ENCODE measurements around the gene IL17C.
"Not testable (repeated sequence)": the region's sequence is repeated elsewhere in the genome, so short reads cannot be mapped to it uniquely, and the experiment has no call there.

The IL17C gene, protein sequence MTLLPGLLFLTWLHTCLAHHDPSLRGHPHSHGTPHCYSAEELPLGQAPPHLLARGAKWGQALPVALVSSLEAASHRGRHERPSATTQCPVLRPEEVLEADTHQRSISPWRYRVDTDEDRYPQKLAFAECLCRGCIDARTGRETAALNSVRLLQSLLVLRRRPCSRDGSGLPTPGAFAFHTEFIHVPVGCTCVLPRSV

DNA sequence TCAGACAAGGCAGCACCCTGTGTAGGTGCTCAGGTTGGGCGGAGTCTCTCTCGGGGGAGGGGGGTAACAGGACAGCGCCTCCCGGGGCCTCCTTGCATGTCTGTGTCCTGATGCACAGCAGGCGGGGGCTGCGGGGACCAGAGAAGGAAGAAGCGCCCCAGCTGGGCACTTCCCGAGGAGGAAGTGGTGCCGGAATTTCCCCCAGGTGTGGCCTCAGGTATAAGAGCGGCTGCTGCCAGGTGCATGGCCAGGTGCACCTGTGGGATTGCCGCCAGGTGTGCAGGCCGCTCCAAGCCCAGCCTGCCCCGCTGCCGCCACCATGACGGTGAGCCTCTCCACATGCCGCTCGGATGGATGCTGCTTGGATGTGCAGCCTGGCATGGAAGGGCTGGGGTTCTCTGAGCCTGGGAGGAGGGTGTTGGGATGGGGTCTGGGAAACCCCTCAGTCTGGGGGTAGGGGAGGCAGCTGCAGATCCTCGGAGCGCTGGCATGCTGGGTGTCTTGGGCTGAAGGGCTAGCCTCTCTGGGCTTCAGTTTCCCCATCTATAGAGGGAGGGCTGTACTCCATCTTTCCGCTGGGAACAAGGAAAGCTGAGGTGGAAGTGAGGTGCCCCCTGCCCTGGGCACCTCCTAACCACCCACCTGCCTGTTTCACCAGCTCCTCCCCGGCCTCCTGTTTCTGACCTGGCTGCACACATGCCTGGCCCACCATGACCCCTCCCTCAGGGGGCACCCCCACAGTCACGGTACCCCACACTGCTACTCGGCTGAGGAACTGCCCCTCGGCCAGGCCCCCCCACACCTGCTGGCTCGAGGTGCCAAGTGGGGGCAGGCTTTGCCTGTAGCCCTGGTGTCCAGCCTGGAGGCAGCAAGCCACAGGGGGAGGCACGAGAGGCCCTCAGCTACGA is at the start of gene IL17C:
TSS of gene IL17C (plus strand) at position 250 of the 908 bp plus-strand sequence. CDS start at position 320, 70 bp downstream.
- DNase-seq (ENCODE audit: low spot score), result no peak

DNA sequence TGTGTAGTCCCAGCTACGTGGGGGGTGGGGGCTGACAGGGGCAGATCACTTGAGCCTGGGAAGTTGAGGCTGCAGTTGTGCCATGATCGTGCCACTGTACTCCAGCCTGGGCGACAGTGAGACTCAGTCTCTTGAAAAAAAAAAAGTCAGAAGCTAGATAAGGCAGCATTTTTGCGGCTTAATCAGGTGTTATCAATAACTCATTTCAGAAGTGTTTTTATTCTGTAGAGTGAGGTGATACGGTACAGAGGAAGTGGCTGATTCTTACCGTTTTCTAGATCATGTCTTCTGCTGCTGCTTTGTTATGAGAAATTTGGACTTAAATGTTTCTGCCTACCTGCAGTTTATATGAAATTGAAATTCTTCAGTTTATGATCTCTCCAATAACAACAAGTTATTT is 49.6 kb upstream of the IL17C start:
- no peak for DNase-seq (ENCODE audit: low spot score)

DNA sequence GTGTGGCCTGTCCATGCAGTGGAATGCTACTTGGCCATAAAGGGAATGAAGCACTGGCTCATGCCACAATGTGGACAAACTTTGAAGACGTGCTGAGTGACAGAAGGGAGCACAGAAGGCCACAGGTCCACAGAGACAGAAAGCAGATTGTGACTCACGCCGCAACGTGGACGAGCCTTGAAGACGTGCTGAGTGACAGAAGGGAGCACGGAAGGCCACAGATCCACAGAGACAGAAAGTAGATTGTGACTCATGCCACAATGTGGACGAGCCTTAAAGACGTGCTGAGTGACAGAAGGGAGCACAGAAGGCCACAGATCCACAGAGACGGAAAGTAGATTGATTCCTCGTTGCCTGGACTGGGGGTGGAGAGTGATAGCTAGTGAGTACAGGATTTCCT is 48.9 kb upstream of the IL17C start:
- no peak for DNase-seq (ENCODE audit: low spot score)

- no peak for DNase-seq (ENCODE audit: low spot score)
Measured at GRCh38 chr16:88591577-88592021, 46.8 kb upstream of the IL17C start.

GRCh38 chr16:88593061-88593460 is 45.3 kb upstream of the IL17C start:
- no peak for DNase-seq (ENCODE audit: low spot score)

DNA sequence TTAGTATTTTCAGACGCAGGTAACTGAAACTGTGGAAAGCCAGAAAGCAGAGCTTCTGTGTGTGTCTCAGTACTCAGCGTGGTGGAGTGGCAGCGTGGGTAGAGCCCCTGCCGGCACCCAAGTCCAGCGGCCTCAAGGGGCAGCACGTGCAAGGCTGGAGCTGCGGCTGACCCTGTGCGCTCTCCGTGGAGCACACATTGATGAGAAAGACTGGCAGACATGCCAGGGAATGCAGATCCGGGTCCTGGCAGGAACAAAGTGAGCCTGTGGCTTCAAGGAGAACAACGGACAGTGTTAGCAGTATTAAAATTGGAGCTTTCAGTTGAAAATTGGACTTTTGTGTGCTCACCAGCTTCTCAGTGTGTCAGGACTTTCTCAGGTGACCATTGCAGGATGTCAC is 44.9 kb upstream of the IL17C start:
- DNase-seq (ENCODE audit: low spot score), result no peak

GRCh38 chr16:88593910-88594309 is 44.5 kb upstream of the IL17C start:
- no peak for DNase-seq (ENCODE audit: low spot score)

DNA sequence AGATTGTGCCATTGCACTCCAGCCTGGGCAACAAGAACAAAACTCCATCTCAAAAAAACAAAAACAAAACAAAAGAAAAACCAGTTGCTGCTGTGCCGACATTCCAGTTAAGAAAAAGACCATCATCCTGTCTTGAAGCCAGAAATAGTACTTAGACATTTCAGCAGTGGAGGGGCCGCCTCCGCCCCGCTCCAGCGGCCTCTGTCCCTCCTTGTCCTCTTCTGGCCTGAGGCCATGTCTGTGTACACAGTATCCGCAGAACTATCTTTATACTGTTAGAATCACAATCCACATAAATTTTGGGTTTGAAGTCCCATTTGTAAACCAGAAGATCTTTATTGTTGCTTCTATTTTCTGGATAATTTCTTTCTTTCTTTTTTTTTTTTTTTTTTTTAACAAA is 43.3 kb upstream of the IL17C start:
- DNase-seq (ENCODE audit: low spot score), result no peak

GRCh38 chr16:88595921-88596320 is 42.5 kb upstream of the IL17C start:
- no peak for DNase-seq (ENCODE audit: low spot score)

- DNase-seq (ENCODE audit: low spot score), result no peak
Measured at GRCh38 chr16:88596483-88596882, 41.9 kb upstream of the IL17C start.

DNA sequence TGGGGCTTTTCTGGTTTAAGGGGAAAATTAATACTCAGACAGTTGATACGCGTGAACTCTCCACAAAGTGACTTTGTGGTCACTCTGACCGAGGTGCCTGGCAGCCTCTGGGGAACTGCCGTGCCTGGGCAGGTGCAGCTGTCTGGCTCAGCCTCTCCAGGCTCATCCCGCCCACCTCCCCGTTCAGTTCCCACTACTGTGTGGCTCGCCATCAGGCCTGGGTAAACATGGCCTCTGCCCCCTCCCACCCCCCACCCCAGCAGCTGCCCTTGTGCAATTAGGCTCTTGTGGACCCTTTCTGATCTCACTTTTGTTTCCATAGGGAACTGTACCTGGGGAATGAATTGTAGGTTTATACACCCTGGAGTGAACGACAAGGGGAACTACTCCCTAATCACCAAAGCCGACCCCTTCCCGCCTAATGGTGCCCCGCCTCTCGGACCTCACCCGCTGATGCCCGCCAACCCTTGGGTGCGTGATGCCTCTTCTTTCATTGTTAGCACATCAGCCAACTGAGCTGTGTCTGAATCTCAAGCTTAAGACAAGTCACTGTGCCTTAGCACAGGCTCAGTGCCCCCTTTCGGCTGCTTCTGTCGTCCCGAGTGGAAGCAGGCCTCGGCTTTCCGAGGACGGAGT is 40.4 kb upstream of the IL17C start:
- DNase-seq (ENCODE audit: low spot score), result no peak

DNA sequence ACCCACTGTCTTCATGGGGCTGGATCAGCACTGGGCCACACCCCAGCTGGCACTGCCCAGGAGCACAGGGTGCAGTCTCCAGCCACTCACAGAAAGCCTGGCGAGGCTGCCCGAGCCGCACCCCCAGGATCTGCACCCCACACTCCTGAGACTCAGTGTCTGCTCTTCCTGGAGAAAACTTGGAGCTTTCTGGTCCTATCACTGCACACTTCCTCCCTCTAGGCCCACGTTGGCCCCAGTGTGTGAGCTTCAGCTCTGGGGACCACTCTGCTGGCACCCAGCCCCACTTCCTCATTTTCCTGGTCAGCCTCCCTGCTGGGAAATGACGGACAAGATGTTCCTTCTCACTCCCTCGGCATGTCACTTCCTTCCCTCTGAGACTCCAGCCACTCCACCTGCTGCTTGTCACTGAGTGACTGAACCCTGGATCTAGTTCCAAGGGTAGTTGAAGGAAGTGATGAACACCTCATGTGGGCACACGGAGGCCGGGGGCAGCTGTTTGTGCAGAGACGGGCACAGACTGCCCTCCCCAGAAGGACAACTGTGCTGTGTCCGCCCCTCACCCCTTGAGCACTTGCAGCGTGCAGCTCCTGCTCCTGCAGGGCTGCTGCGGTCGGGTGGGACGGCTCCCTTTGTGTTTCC is 39.2 kb upstream of the IL17C start:
- no peak for DNase-seq (ENCODE audit: low spot score)

DNA sequence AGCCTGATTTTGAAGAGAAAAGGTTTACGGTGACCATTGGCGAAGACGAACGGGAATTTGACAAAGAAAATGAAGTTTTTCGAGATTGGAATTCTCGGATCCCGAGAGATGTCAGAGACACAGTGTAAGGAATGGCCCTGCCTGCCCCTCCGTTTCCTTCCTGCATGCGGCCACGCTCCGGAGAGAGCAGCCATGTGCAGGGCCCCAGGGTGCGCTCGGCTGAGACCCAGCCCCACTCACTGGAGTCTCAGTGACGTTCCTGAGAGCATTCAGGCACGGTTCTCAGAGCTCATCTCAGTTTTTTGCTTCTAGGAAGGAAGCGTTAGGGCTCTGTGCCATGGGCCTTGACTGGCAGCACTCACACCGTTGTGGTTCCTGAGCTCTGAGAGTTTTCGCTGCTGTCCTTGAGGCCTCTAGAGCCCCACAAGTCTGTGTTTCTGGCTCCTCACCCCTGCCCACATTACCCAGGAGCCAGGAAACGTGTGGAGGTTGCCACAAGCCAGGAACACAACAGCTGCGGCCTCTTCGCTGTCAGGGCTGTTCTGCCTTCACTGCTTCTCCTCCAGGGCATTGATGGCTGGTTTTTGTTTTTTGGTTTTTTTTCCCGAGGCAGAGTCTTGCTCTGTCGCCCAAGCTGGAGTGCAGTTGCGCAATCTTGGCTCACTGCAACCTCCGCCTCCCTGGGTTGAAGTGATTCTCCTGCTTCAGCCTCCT is 38.4 kb upstream of the IL17C start:
- no peak for DNase-seq (ENCODE audit: low spot score)

DNA sequence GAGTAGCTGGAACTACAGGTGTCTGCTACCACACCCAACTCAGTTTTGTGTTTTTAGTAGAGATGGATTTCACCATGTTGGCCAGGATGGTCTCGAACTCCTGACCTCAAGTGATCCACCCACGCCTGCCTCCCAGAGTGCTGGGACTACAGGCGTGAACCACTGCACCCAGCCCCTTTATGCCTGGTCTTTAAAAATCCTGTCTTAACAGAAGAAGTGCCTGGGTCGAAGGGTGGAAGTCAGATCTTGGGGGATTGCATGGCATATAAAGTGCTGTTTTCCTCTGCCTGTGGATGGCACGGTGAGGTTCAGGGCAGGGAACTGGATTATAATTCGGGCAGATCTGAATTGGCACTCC is 37.9 kb upstream of the IL17C start:
- DNase-seq (ENCODE audit: low spot score), result no peak

GRCh38 chr16:88601313-88602036 is 36.9 kb upstream of the IL17C start:
- no peak for DNase-seq (ENCODE audit: low spot score)

DNA sequence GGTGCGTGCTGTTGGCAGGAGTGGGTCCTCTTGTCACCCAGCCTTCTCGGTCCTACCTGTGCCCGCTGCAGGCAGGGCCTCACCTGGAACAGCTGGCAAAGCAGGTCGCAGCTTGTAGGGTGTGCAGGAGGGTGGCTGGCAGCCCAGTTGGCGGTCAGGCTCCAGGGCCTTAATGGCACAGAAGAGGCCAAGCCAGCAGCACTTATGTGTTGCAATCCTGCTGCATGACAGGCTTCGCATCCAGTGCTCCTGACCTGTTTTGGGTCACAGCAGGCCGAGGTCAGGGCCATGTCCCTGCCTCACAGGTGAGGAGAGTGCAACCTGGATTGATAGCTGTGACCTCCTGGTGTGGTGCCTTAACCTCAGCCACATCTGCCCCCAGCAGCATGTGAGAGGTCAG is 36.3 kb upstream of the IL17C start:
- DNase-seq (ENCODE audit: low spot score), result no peak

DNA sequence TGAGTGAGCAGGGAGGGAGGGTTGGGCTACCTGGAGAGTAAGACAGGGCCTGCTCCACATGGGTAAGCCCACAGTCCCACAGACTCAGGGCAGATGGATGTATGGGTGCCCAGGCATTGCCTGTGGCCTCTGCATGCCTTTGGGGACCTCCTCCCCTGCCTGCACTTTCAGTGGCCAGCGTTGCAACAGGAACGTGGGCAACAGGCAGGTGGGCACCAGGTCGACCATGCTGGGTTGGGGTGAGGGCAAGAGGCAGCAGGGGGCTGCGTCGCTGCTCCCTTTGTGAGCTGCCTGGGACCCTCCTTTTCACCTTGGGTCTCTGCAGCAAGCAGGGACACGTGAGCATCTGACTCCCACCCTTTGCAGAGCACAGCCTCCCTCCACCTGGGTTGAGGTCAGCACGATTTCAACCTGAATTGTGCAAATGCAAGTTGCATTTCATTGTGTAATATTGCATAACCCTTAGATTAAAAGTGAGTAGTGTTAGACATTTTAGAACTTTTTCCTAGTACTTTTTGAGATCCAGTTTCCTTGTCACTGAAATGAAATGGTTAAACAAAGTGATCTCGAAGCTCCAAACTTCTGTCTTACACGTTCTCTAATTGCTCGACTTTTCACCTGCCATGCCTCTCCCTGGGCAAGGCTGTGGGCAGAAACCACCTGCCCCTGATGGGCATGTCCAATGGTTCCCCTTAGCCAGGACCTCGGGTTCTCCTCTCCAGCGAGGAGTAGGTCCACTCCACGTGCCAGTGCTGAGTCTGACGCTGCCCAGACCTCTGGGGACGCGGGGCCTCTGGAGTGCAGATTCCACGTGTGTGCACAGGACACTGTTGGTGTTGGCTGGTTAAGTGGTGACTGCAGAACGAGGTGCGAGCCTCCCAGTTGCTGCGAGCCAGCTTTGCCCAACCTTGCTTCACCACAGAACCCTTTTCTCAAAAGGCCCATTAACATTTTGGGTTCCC is 32.9 kb upstream of the IL17C start:
- no peak for DNase-seq (ENCODE audit: low spot score)

- no peak for DNase-seq (ENCODE audit: low spot score)
Measured at GRCh38 chr16:88606148-88606757, 32.1 kb upstream of the IL17C start.

GRCh38 chr16:88608076-88608475 is 30.3 kb upstream of the IL17C start:
- no peak for DNase-seq (ENCODE audit: low spot score)

DNA sequence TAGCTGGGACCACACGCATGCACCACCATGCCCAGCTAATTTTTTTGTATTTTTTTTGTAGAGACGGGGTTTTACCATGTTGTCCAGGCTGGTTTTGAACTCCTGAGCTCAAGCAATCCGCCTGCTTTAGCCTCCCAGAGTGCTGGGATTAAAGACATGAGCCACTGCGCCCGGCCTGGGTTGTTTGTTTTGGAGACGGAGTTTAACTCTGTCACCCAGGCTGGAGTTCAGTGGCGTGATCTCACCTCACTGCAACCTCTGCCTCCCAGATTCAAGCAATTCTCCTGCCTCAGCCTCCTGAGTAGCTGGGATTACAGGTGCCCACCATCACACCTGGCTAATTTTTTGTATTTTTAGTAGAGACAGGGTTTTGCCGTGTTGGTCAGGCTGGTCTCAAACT is 28.9 kb upstream of the IL17C start:
- DNase-seq (ENCODE audit: low spot score), result not testable (repeated sequence)
